GM23248 (cell line): ENCODE results near the gene RIT2.

Source experiments
- EZH2 ChIP-seq: fragments of 200-600 bp; sonication (generic); IDR thresholded peaks from 2 replicates; pipeline ENCODE4 v1.6.1; 2018; ENCODE audit warnings: antibody characterized with exemption, mild to moderate bottlenecking; ENCODE audit not compliant: insufficient read depth, poor library complexity, severe bottlenecking
- EZH2phosphoT487 ChIP-seq: fragments of 200-600 bp; sonication (generic); IDR thresholded peaks from 2 replicates; pipeline ENCODE4 v1.6.1; 2018; ENCODE audit warnings: antibody characterized with exemption, moderate library complexity, mild to moderate bottlenecking, low read depth; ENCODE audit not compliant: insufficient read depth

DNA sequence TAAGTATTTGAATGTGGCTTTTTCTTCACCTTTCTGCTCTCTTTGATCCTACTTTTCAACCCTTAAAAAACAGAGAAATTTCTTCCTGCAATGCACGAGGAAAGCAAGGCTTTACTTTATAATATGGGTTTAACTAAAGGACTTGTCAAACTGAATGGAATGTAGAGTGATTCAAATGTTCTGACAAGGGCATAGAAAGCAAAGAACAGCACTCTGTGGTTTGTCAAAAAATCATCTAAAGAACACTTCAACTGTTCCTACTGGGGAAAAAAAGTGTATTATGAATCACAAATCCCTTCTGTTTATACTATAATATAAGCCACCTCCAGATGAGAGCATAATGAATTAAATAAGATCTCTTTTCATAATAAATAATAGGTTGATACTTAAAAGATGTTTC, 45.0 kb upstream of the RIT2 start:
- no peak for TF ChIP-seq EZH2
- TF ChIP-seq EZH2phosphoT487 = no peak
